ENCODE measurements around the gene SEH1L. TPM values are rescaled to one million over a fixed set of nuclear protein-coding genes. Genes with fewer than 3 reads are reported as not detected.

Gene SEH1L, protein sequence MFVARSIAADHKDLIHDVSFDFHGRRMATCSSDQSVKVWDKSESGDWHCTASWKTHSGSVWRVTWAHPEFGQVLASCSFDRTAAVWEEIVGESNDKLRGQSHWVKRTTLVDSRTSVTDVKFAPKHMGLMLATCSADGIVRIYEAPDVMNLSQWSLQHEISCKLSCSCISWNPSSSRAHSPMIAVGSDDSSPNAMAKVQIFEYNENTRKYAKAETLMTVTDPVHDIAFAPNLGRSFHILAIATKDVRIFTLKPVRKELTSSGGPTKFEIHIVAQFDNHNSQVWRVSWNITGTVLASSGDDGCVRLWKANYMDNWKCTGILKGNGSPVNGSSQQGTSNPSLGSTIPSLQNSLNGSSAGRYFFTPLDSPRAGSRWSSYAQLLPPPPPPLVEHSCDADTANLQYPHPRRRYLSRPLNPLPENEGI
- total RNA-seq (2022; extraction: Qiagen RNA extraction; ENCODE audit: low read depth), result 28.0 to 31.1 TPM (median 28.9 TPM) in 5 replicates

DNA sequence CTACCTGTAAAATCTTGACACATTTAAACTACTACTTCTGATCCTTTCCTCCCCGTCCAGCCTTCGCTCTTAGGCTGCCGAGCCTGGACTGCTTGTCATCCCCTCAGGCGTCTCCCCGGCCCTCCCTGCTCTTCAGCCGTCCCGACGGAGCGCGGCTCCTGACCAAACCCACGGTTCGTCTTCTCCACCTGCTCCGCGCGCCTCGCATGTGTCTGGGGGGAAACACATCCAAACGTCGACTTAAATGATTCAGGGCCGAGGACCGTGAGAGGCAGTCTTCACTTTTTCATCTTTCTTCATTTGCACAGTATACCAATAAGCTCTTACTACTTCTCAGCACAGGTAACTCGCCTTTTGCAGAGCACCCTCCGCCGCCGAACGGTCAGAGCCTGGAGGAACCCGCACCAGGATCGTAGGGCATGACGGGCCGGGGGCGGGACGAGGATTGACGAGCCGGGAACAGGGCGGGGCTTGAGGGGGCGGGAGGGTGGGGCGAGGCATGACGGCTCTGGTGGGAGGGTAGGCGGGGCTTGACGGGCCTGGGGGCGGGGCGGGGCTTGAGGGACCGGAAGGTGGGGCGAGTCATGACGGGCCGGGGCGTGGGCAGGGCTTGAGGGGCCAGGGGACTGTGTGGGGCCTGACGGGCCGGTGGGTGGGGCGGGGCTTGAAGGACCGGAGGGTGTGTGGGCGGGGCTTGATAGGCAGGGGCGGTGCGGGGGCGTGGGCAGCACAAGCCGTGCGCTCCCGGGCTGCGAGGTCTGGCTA is at the start of gene SEH1L:
Gene SEH1L, plus strand, starts transcription at position 727 of the 765 bp plus-strand sequence. CDS start 111 bp downstream, outside the sequence.

DNA sequence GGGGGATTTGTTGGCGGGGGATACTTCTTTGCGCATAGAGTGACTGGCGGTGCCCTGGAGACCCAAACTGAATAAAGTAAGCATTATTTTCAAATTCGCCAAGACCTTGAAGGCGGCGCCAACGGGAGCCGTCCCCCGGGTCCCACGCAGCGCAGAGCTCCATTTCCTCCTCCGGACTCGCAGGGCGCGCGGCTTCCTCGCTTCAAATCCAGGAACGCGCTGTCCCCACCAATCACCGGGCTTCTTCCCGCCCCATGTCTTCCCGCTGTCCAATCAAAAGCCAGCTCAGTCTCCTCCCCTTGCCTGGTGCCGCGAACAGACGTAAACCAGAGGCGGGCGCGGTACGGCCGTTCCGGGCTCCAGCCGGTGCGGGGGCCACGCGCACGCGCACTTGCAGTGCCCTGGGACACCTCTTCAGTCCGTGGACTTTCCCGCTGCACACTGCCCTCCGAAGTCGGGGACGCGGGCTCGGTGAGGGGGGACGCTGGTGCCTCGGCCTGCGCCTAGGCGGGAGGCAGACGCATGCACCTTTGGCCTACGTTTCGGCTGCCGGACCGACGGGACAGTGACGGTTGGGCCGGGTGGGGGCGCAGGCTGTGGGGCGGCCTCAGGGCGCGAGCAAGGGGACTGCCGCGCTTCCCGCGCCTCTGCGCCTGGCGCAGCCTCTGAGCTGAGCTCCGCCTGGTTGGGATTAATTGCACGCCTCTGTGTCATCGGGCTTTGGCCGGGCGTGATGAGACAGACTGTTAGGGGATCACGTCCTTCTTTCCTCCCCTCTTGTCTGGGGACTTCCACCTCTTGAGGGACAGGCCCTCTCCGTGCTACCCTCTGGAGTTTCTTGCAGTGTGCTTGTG is 43.4 kb downstream of the SEH1L start, which contains the start of gene CEP192:
Gene CEP192, plus strand, starts transcription at position 396 of the 854 bp plus-strand sequence. CDS start 8,063 bp downstream, outside the sequence.

Other genes with a start within 250 kb of the SEH1L start
- 5.6 to 8.3 TPM (median 7.8 TPM) in 5 replicates for gene CEP76, start 245.3 kb upstream of the SEH1L start, total RNA-seq (2022; extraction: Qiagen RNA extraction; ENCODE audit: low read depth)
- 61.8 to 77.4 TPM (median 73.6 TPM) in 5 replicates for gene PSMG2, start 245.0 kb upstream of the SEH1L start, total RNA-seq (2022; extraction: Qiagen RNA extraction; ENCODE audit: low read depth)
- gene PTPN2, start 63.8 kb upstream of the SEH1L start, total RNA-seq (2022; extraction: Qiagen RNA extraction; ENCODE audit: low read depth), result 20.5 to 24.4 TPM (median 22.2 TPM) in 5 replicates
- gene CEP192, start 43.4 kb downstream of the SEH1L start, total RNA-seq (2022; extraction: Qiagen RNA extraction; ENCODE audit: low read depth), result 6.4 to 10.2 TPM (median 9.1 TPM) in 5 replicates